Mucosa of descending colon (tissue), 3 donors: ENCODE data around the gene RAD51B. TPM values are rescaled to one million over a fixed set of nuclear protein-coding genes. Genes with fewer than 3 reads are reported as not detected.
A peak's percentile ranks its signal among the peaks of the same experiment; 100 is the strongest.

Source experiments
- ATAC-seq: fragments of 200-7000 bp; cut with Tn5 transposase; one replicate; pipeline ENCODE4 v1.9.1; 2020; ENCODE audit warnings: mild to moderate bottlenecking, moderate library complexity
- DNase-seq, 3 donors: peaks; one replicate each; pipeline ENCODE4 v3.0.0-alpha.2; 2020
- H3K36me3 ChIP-seq: fragments of 200-600 bp; one replicate; pipeline ENCODE4 v1.8.0; 2021; ENCODE audit warnings: low read depth, mild to moderate bottlenecking
- H3K4me1 ChIP-seq: fragments of 200-600 bp; one replicate; pipeline ENCODE4 v1.8.0; 2021; ENCODE audit warnings: low read depth, mild to moderate bottlenecking
- H3K4me3 ChIP-seq: fragments of 200-600 bp; one replicate; pipeline ENCODE4 v1.8.0; 2021; ENCODE audit warnings: mild to moderate bottlenecking
- H3K9me3 ChIP-seq: fragments of 200-600 bp; one replicate; pipeline ENCODE4 v1.8.0; 2021; ENCODE audit warnings: mild to moderate bottlenecking
- CTCF ChIP-seq: fragments of 200-600 bp; IDR thresholded peaks from one replicate; pipeline ENCODE4 v1.8.0; 2022; ENCODE audit warnings: antibody characterized with exemption, mild to moderate bottlenecking
- intact Hi-C, 2 donors: fragments of 100-400 bp; cut with DNase I in 1 of 2; cut with micrococcal nuclease in 1 of 2; formaldehyde crosslinking; loops; one replicate each; pipeline versions ENCODE4 v1.11.0 to v1.11.1; 2022; cut with DNase I, micrococcal nuclease
- total RNA-seq, 3 donors: library from RNA; stranded (reverse); fragmentation: NEBNext Ultra II Directional in 2 of 3; extraction: Animal tissue kit (Norgen Biotek cat#: 25700) in 2 of 3; gene quantifications; one replicate each; pipeline versions ENCODE4 v1.2.1 to v1.2.4, GENCODE V29; 2021 to 2023
- donor health status: DM: no; HTN: no; CAD: no; lungs with moderate emphysema.
- donor health status: DM: no; HTN: no; CAD: no.
- donor health status: DM: no; HTN: yes; CAD: no.

Gene RAD51B
- total RNA-seq, 3 donors from 2014 or later: 15.8 to 23.3 (median 20.9) TPM

GRCh38 chr14:68245146-68246073 is 425.8 kb downstream of the RAD51B start:
- Histone ChIP-seq H3K36me3 (no peaks in the 10 kb centered on the region), H3K9me3 (no peaks in the 10 kb centered on the region), H3K4me1 (peaks cover 59% of the 10 kb centered on the region), H3K4me3 (no peak overlapping the region)
- ATAC-seq (no peak), DNase-seq (no peak)
- intact Hi-C loops: loop anchor here (5.0 to 10.0 kb wide), 3 partner anchors 303 to 569 kb away; partner anchors contain the start of gene ZFP36L1 (in 1 of the 2)
- no peak for TF ChIP-seq CTCF

GRCh38 chr14:68246074-68246785 is 426.7 kb downstream of the RAD51B start:
- H3K36me3 ChIP-seq: no peaks in the 10 kb centered on the region
- no peak overlapping the region for H3K4me3 ChIP-seq
- DNase-seq (no peak), ATAC-seq (peak; percentile 35)
- TF ChIP-seq CTCF: no peak
- no peaks in the 10 kb centered on the region for H3K9me3 ChIP-seq
- intact Hi-C loops: loop anchor here (5.0 to 10.0 kb wide), 3 partner anchors 304 to 569 kb away; partner anchors contain the start of gene ZFP36L1 (in 1 of the 2)
- peaks cover 53% of the 10 kb centered on the region for H3K4me1 ChIP-seq

- intact Hi-C loops: loop anchor here (5.0 to 10.0 kb wide), 3 partner anchors 304 to 568 kb away; partner anchors contain the start of gene ZFP36L1 (in 1 of the 2)
- DNase-seq (no peak), ATAC-seq (peak; percentile 20)
- Histone ChIP-seq H3K4me3 (no peak overlapping the region), H3K9me3 (no peaks in the 10 kb centered on the region), H3K36me3 (no peaks in the 10 kb centered on the region), H3K4me1 (peaks cover 50% of the 10 kb centered on the region)
- no peak for TF ChIP-seq CTCF
Observed at GRCh38 chr14:68246786-68247105, 427.2 kb downstream of the RAD51B start.

GRCh38 chr14:68247274-68247673 is 427.7 kb downstream of the RAD51B start:
- Histone ChIP-seq H3K4me1 (peaks cover 45% of the 10 kb centered on the region), H3K9me3 (no peaks in the 10 kb centered on the region), H3K4me3 (no peak overlapping the region), H3K36me3 (no peaks in the 10 kb centered on the region)
- DNase-seq (no peak), ATAC-seq (peak; percentile 17)
- TF ChIP-seq CTCF: no peak
- intact Hi-C loops: loop anchor here (5.0 to 10.0 kb wide), 3 partner anchors 305 to 568 kb away; partner anchors contain the start of gene ZFP36L1 (in 1 of the 2)

- intact Hi-C loops: loop anchor here (5.0 to 10.0 kb wide), 3 partner anchors 305 to 567 kb away; partner anchors contain the start of gene ZFP36L1 (in 1 of the 2)
- H3K4me1 ChIP-seq: peaks cover 40% of the 10 kb centered on the region
- no peak overlapping the region for H3K4me3 ChIP-seq
- no peaks in the 10 kb centered on the region for H3K9me3 ChIP-seq
- no peak for DNase-seq
- ATAC-seq: peak; percentile 60
- H3K36me3 ChIP-seq: no peaks in the 10 kb centered on the region
- no peak for TF ChIP-seq CTCF
Observed at GRCh38 chr14:68247676-68248268, 428.2 kb downstream of the RAD51B start.
